ENCODE results near the gene LAMTOR5. TPM values are rescaled to one million over a fixed set of nuclear protein-coding genes. Genes with fewer than 3 reads are reported as not detected.

Gene LAMTOR5
- 131 and 138 TPM in 2 replicates for total RNA-seq

GRCh38 chr1:110407260-110408210 lies at the start of gene LAMTOR5:
Gene LAMTOR5, minus strand, starts transcription at chr1:110407694. Its CDS starts 74 bp downstream, at chr1:110407620.

GRCh38 chr1:110450929-110451328 lies 43.4 kb upstream of the LAMTOR5 start, which contains the start of gene PROK1:
Gene PROK1, plus strand, starts transcription at chr1:110451149. Its CDS starts 68 bp downstream, at chr1:110451217.

GRCh38 chr1:110390692-110391245 lies 16.7 kb downstream of the LAMTOR5 start, which contains the start of gene SLC16A4:
Gene SLC16A4, minus strand, starts transcription at chr1:110391026. Its CDS starts 1,703 bp downstream, at chr1:110389323.

Other genes starting within 250 kb of the LAMTOR5 start
- gene KCNC4, start 197.4 kb downstream of the LAMTOR5 start, total RNA-seq: 2.3 TPM in 2 replicates
- 9.2 and 11.8 TPM in 2 replicates for gene RBM15, start 68.3 kb downstream of the LAMTOR5 start, total RNA-seq
- 10.7 and 11.6 TPM in 2 replicates for gene SLC16A4, start 16.7 kb downstream of the LAMTOR5 start, total RNA-seq
- gene PROK1, start 43.5 kb upstream of the LAMTOR5 start, total RNA-seq: not detected in 2 replicates
- not detected in 2 replicates for gene KCNA10, start 111.5 kb upstream of the LAMTOR5 start, total RNA-seq
- gene KCNA2, start 198.7 kb upstream of the LAMTOR5 start, total RNA-seq: 0.12 TPM in 1 of 2 replicates, not detected in the other

Measured in pericardium fibroblast (primary cell).